HUES48 (cell line): ENCODE data around the gene NRF1.
"Not testable (repeated sequence)": the region's sequence is repeated elsewhere in the genome, so short reads cannot be mapped to it uniquely, and the experiment has no call there.

ENCODE experiments used
- H3K27ac ChIP-seq: one replicate; pipeline ENCODE4 v1.7.0; 2013; ENCODE audit warnings: low read depth, low read length, inconsistent platforms
- H3K27me3 ChIP-seq: 2 replicates; pipeline ENCODE4 v1.6.1; 2013; ENCODE audit warnings: mild to moderate bottlenecking, low read length; ENCODE audit not compliant: control insufficient read depth, insufficient read depth
- H3K36me3 ChIP-seq: 2 replicates; pipeline ENCODE4 v1.6.1; 2013; ENCODE audit warnings: low read length; ENCODE audit not compliant: control insufficient read depth, insufficient read depth
- H3K4me1 ChIP-seq: 2 replicates; pipeline ENCODE4 v1.6.1; 2013; ENCODE audit warnings: mild to moderate bottlenecking, low read length; ENCODE audit not compliant: control insufficient read depth, insufficient read depth
- H3K4me3 ChIP-seq: 2 replicates; pipeline ENCODE4 v1.5.1; 2013; ENCODE audit warnings: mild to moderate bottlenecking, low read depth, low read length
- H3K9ac ChIP-seq: 2 replicates; pipeline ENCODE4 v1.6.1; 2013; ENCODE audit warnings: mild to moderate bottlenecking, low read depth, low read length, moderate library complexity
- H3K9me3 ChIP-seq: 2 replicates; pipeline ENCODE4 v1.6.1; 2013; ENCODE audit warnings: low read length; ENCODE audit not compliant: control insufficient read depth, insufficient read depth

The NRF1 gene

GRCh38 chr7:129611246-129612111 is at the start of gene NRF1:
Gene NRF1, plus strand, starts transcription at chr7:129611720. Its CDS starts 45,632 bp downstream, at chr7:129657352.
- Histone ChIP-seq H3K27ac (peak within 1 kb of the TSS; percentile 99), H3K9ac (peak within 1 kb of the TSS; percentile 98), H3K4me1 (peaks cover 16% of the 10 kb centered on the region), H3K9me3 (no peaks in the 10 kb centered on the region), H3K36me3 (peaks cover 23% of the 10 kb centered on the region), H3K4me3 (peak within 1 kb of the TSS; percentile 85), H3K27me3 (no peaks in the 10 kb centered on the region)

- not testable (repeated sequence) for H3K9ac ChIP-seq, H3K36me3 ChIP-seq, H3K27me3 ChIP-seq, H3K9me3 ChIP-seq, H3K4me1 ChIP-seq, H3K4me3 ChIP-seq, H3K27ac ChIP-seq
Measured at GRCh38 chr7:129566323-129566722, 45.2 kb upstream of the NRF1 start.

- no peaks in the 10 kb centered on the region for H3K36me3 ChIP-seq
- no peaks in the 10 kb centered on the region for H3K4me1 ChIP-seq
- H3K9ac ChIP-seq: no peak overlapping the region
- no peaks in the 10 kb centered on the region for H3K9me3 ChIP-seq
- no peak overlapping the region for H3K27ac ChIP-seq
- no peaks in the 10 kb centered on the region for H3K27me3 ChIP-seq
- H3K4me3 ChIP-seq: no peak overlapping the region
Measured at GRCh38 chr7:129567377-129567776, 44.1 kb upstream of the NRF1 start.

DNA sequence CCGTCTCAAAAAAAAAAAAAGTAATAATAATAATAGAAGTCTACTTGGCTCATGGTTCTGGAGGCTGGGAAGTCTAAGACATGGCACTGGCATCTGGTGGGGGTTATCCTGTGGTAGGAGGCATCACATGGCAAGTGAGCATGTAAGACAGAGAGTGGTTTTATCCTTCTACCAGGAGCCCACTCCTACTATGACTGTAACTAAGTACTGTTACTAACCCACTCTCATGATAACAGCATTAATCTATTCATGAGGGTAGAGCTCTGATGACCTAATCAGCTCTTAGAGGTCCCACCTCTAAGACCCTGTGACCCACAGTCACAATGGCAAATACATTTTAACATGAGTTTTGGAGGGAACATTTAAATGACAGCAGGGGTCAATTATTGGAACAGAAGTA is 43.3 kb upstream of the NRF1 start:
- Histone ChIP-seq H3K9me3 (no peaks in the 10 kb centered on the region), H3K9ac (no peak overlapping the region), H3K4me1 (no peaks in the 10 kb centered on the region), H3K4me3 (no peak overlapping the region), H3K27ac (no peak overlapping the region), H3K36me3 (no peaks in the 10 kb centered on the region), H3K27me3 (no peaks in the 10 kb centered on the region)

DNA sequence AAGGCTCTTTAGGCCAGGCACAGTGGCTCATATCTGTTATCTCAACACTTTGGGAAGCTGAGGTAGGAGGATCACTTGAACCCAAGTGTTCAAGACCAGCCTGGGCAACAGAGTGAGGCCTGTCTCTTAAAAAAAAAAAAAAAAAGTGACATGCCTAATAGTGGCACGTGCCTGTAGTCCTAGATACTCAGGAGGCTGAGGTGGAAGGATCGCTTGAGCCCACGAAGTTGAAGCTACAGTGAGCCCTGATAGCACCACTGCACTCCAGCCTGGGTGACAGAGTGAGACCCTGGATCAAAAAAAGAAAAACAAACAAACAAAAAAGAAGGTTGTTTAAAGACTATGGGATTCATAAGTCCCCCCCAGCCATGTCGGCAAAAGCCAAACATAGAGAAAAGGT is 42.2 kb upstream of the NRF1 start:
- H3K9ac ChIP-seq: no peak overlapping the region
- peak overlapping the region; percentile 3 for H3K27ac ChIP-seq
- H3K9me3 ChIP-seq: no peaks in the 10 kb centered on the region
- H3K36me3 ChIP-seq: no peaks in the 10 kb centered on the region
- no peaks in the 10 kb centered on the region for H3K4me1 ChIP-seq
- H3K4me3 ChIP-seq: no peak overlapping the region
- H3K27me3 ChIP-seq: no peaks in the 10 kb centered on the region

GRCh38 chr7:129569811-129570215 is 41.7 kb upstream of the NRF1 start:
- Histone ChIP-seq H3K27ac (peak overlapping the region; percentile 3), H3K4me3 (no peak overlapping the region), H3K9ac (no peak overlapping the region), H3K4me1 (no peaks in the 10 kb centered on the region), H3K9me3 (no peaks in the 10 kb centered on the region), H3K36me3 (no peaks in the 10 kb centered on the region), H3K27me3 (no peaks in the 10 kb centered on the region)

- Histone ChIP-seq H3K27ac (no peak overlapping the region), H3K27me3 (no peaks in the 10 kb centered on the region), H3K9ac (no peak overlapping the region), H3K4me1 (no peaks in the 10 kb centered on the region), H3K36me3 (no peaks in the 10 kb centered on the region), H3K9me3 (no peaks in the 10 kb centered on the region), H3K4me3 (no peak overlapping the region)
Measured at GRCh38 chr7:129571201-129571600, 40.3 kb upstream of the NRF1 start.

DNA sequence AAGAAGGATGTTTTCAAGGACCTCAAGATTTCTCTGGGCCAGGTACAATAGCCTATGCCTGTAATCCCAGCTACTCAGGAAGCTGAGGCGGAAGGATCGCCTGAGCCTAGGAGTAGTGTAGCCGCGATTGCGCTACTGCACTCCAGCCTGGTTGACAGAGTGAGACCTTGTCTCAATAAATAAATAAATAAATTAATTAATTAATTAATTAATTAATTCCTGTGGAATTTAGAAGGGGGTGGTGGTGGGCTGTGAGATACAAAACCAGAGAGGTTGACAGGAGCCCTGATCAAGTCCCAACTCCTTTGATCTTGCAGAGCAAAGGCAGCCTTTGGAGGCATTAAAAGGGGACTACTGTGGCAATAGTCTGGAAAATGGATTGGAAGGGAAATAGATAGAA is 39.3 kb upstream of the NRF1 start:
- Histone ChIP-seq H3K27me3 (no peaks in the 10 kb centered on the region), H3K9me3 (no peaks in the 10 kb centered on the region), H3K27ac (no peak overlapping the region), H3K9ac (no peak overlapping the region), H3K36me3 (no peaks in the 10 kb centered on the region), H3K4me3 (no peak overlapping the region), H3K4me1 (no peaks in the 10 kb centered on the region)

DNA sequence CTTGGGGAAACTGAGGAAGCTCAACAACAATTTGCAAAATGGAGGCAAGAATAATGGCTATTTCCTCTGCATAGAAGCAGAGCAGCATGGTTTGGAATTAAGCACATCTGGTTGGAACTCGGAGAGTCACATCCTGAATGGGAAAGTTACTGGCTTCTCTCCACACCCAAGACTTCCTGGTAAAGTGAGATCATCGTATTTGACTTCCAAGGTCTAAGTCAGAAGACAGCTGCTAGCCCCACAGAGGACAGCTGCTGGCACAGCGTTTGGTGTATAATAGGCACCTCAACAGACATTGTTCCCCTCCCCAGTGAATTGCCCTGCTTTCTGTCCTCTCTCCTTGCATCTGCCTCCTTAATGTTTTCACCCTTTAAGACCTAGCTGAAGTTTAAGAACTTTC is 37.0 kb upstream of the NRF1 start:
- Histone ChIP-seq H3K9ac (no peak overlapping the region), H3K36me3 (no peaks in the 10 kb centered on the region), H3K4me3 (no peak overlapping the region), H3K27me3 (no peaks in the 10 kb centered on the region), H3K27ac (no peak overlapping the region), H3K4me1 (no peaks in the 10 kb centered on the region), H3K9me3 (peaks cover 6% of the 10 kb centered on the region; the same call in 1 of the 2 replicates)

DNA sequence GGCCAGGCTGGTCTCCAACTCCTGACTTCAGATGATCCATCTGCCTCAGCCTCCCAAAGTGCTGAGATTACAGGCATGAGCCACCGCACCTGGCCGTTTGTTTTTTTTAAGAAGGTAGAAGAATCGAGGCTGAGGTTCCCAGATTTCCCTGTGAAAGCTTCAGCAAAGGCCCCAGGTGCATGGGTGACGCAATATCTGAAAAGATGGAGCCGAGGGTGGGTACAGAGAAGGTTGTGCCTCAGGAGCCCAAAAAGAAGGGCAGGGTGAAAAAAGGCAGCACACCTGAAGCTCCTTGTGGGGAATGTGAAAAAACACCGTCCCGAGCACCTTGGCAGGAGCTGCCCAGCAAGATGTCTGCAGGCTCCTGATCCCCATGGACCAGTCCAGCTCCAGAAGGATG is 35.8 kb upstream of the NRF1 start:
- Histone ChIP-seq H3K27ac (no peak overlapping the region), H3K4me1 (no peaks in the 10 kb centered on the region), H3K9ac (no peak overlapping the region), H3K27me3 (no peaks in the 10 kb centered on the region), H3K36me3 (no peaks in the 10 kb centered on the region), H3K9me3 (peaks cover 6% of the 10 kb centered on the region; the same call in 1 of the 2 replicates), H3K4me3 (no peak overlapping the region)

DNA sequence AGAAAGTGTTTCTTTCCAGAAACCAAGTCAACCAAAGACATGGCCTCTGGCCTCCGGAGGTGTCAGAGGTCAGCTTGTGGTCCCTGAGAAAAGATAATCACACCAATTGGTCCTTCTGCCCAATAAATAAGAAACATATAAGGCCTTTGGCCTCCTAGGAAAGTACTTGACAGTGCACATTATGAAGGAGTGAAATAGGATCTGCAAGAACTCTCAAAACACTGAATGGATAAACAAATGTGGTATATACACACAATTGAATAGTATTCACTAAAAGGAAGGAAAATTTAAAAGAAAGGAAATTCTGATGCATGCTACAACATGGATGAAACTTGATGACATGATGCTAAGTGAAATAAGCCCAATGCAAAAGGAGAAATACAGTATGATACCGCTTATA is 35.4 kb upstream of the NRF1 start:
- H3K4me1 ChIP-seq: no peaks in the 10 kb centered on the region
- H3K9ac ChIP-seq: no peak overlapping the region
- no peaks in the 10 kb centered on the region for H3K36me3 ChIP-seq
- H3K4me3 ChIP-seq: no peak overlapping the region
- H3K27ac ChIP-seq: no peak overlapping the region
- H3K27me3 ChIP-seq: no peaks in the 10 kb centered on the region
- peaks cover 6% of the 10 kb centered on the region; the same call in 1 of the 2 replicates for H3K9me3 ChIP-seq
